NB4 (cell line): Measurements from ENCODE around the gene CTNNAL1.

Experiments
- MAX ChIP-seq: IDR thresholded peaks from 2 replicates; pipeline ENCODE4 v1.6.1; 2011; ENCODE audit warnings: low read depth, low read length
- POLR2A ChIP-seq: IDR thresholded peaks from 2 replicates; pipeline ENCODE4 v1.6.1; 2011; ENCODE audit warnings: mild to moderate bottlenecking; ENCODE audit not compliant: insufficient read length; ENCODE audit errors: extremely low read depth
- TF ChIP-seq, protein P1 (sequence below): IDR thresholded peaks from one replicate; pipeline ENCODE4 v1.5.1; 2012; ENCODE audit warnings: low read depth, low read length

GRCh38 chr9:109003116-109003515, 10.2 kb downstream of the CTNNAL1 start:
- TF ChIP-seq, protein P1, sequence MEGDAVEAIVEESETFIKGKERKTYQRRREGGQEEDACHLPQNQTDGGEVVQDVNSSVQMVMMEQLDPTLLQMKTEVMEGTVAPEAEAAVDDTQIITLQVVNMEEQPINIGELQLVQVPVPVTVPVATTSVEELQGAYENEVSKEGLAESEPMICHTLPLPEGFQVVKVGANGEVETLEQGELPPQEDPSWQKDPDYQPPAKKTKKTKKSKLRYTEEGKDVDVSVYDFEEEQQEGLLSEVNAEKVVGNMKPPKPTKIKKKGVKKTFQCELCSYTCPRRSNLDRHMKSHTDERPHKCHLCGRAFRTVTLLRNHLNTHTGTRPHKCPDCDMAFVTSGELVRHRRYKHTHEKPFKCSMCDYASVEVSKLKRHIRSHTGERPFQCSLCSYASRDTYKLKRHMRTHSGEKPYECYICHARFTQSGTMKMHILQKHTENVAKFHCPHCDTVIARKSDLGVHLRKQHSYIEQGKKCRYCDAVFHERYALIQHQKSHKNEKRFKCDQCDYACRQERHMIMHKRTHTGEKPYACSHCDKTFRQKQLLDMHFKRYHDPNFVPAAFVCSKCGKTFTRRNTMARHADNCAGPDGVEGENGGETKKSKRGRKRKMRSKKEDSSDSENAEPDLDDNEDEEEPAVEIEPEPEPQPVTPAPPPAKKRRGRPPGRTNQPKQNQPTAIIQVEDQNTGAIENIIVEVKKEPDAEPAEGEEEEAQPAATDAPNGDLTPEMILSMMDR, result no peak
- TF ChIP-seq POLR2A (no peak), MAX (no peak)
